ENCODE measurements around the gene TANGO2.

DNA sequence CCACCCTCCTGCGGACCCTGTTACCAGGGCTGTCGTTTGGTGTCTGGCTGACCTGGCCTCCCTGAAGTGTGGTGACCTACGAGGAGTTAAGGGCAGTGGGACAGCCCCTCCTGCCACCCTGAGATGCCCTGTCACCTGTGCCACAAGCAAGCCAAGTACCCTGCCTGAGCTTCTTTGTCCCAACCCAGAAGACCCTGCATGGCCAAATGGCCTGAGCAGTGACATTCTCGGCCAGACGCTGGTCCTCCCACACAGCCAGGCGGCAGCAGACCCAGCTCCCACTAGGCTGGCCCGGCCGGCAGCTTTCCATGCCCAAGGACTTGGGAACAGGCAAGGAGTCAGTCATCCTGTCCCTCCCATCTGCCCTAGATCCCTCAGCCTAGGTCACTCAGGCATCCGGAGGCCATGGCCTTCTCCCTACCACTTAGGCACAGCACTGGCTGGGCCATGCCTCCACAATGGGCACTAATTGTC is 11.9 kb upstream of the TANGO2 start:
- TF ChIP-seq, protein P1, sequence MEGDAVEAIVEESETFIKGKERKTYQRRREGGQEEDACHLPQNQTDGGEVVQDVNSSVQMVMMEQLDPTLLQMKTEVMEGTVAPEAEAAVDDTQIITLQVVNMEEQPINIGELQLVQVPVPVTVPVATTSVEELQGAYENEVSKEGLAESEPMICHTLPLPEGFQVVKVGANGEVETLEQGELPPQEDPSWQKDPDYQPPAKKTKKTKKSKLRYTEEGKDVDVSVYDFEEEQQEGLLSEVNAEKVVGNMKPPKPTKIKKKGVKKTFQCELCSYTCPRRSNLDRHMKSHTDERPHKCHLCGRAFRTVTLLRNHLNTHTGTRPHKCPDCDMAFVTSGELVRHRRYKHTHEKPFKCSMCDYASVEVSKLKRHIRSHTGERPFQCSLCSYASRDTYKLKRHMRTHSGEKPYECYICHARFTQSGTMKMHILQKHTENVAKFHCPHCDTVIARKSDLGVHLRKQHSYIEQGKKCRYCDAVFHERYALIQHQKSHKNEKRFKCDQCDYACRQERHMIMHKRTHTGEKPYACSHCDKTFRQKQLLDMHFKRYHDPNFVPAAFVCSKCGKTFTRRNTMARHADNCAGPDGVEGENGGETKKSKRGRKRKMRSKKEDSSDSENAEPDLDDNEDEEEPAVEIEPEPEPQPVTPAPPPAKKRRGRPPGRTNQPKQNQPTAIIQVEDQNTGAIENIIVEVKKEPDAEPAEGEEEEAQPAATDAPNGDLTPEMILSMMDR (IDR thresholded peaks at IDR 0.05 in 2 of 3, conservative IDR thresholded peaks at IDR 0.05 in 1 of 3; ENCODE audit: control insufficient read depth in 2 of 3, extremely low read depth in 1 of 3, insufficient read depth in 1 of 3, low read depth in 3 of 3, low read length in 3 of 3) = no peak
- TF ChIP-seq EZH2 (IDR thresholded peaks at IDR 0.05; ENCODE audit: borderline replicate concordance, control insufficient read depth, low read depth, low read length) (no peak), TAF1 (IDR thresholded peaks at IDR 0.05; ENCODE audit: borderline replicate concordance, low read depth, low read length) (no peak), SUPT20H (IDR thresholded peaks at IDR 0.05; ENCODE audit: borderline replicate concordance, control insufficient read depth, low read depth, low read length) (no peak), POLR2A (IDR thresholded peaks at IDR 0.05; ENCODE audit: low read depth, low read length) (no peak), HDAC6 (IDR thresholded peaks at IDR 0.05; ENCODE audit: unreplicated experiment) (no peak)
- TF ChIP-seq, protein P2, sequence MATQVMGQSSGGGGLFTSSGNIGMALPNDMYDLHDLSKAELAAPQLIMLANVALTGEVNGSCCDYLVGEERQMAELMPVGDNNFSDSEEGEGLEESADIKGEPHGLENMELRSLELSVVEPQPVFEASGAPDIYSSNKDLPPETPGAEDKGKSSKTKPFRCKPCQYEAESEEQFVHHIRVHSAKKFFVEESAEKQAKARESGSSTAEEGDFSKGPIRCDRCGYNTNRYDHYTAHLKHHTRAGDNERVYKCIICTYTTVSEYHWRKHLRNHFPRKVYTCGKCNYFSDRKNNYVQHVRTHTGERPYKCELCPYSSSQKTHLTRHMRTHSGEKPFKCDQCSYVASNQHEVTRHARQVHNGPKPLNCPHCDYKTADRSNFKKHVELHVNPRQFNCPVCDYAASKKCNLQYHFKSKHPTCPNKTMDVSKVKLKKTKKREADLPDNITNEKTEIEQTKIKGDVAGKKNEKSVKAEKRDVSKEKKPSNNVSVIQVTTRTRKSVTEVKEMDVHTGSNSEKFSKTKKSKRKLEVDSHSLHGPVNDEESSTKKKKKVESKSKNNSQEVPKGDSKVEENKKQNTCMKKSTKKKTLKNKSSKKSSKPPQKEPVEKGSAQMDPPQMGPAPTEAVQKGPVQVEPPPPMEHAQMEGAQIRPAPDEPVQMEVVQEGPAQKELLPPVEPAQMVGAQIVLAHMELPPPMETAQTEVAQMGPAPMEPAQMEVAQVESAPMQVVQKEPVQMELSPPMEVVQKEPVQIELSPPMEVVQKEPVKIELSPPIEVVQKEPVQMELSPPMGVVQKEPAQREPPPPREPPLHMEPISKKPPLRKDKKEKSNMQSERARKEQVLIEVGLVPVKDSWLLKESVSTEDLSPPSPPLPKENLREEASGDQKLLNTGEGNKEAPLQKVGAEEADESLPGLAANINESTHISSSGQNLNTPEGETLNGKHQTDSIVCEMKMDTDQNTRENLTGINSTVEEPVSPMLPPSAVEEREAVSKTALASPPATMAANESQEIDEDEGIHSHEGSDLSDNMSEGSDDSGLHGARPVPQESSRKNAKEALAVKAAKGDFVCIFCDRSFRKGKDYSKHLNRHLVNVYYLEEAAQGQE (IDR thresholded peaks at IDR 0.05; ENCODE audit: low read depth, low read length) = no peak
- TF ChIP-seq, protein P3, sequence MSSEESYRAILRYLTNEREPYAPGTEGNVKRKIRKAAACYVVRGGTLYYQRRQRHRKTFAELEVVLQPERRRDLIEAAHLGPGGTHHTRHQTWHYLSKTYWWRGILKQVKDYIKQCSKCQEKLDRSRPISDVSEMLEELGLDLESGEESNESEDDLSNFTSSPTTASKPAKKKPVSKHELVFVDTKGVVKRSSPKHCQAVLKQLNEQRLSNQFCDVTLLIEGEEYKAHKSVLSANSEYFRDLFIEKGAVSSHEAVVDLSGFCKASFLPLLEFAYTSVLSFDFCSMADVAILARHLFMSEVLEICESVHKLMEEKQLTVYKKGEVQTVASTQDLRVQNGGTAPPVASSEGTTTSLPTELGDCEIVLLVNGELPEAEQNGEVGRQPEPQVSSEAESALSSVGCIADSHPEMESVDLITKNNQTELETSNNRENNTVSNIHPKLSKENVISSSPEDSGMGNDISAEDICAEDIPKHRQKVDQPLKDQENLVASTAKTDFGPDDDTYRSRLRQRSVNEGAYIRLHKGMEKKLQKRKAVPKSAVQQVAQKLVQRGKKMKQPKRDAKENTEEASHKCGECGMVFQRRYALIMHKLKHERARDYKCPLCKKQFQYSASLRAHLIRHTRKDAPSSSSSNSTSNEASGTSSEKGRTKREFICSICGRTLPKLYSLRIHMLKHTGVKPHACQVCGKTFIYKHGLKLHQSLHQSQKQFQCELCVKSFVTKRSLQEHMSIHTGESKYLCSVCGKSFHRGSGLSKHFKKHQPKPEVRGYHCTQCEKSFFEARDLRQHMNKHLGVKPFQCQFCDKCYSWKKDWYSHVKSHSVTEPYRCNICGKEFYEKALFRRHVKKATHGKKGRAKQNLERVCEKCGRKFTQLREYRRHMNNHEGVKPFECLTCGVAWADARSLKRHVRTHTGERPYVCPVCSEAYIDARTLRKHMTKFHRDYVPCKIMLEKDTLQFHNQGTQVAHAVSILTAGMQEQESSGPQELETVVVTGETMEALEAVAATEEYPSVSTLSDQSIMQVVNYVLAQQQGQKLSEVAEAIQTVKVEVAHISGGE (CRISPR knock-in tag; IDR thresholded peaks at IDR 0.05) = no peak
